Endothelial cell of umbilical vein (primary cell): Measurements from ENCODE around the gene CRYBG2. TPM values are rescaled to one million over a fixed set of nuclear protein-coding genes. Genes with fewer than 3 reads are reported as not detected.

ENCODE experiments used
- BruUV-seq: library from RNA; stranded (reverse); fragments of 400-500 nt; replicated peaks from 2 replicates; lab custom pipeline; 2021; lab: Mats Ljungman, UMichigan
- CTCF ChIA-PET: fragments of 300-600, 350-600 bp; sonication (Branson Sonifier 250); formaldehyde crosslinking; loops from one replicate; lab custom pipeline; 2021; ENCODE audit warnings: antibody characterized with exemption, inconsistent platforms; lab: Charles Lee
- POLR2A ChIA-PET: fragments of 300-600, 350-600 bp; sonication (Branson Sonifier 250); formaldehyde crosslinking; loops from one replicate; lab custom pipeline; 2021; ENCODE audit warnings: antibody characterized with exemption, inconsistent platforms; lab: Charles Lee
- DNase-seq: peaks from one replicate; pipeline ENCODE4 v3.0.0-alpha.2; 2011; ENCODE audit warnings: low read depth, low spot score
- FAIRE-seq: peaks from 2 replicates; lab custom pipeline; 2011; peaks lifted over from hg19 to GRCh38; lab: Jason Lieb, UNC
- H2AFZ ChIP-seq: 2 replicates; pipeline ENCODE4 v1.6.0; 2012; ENCODE audit warnings: low read depth, low read length, control low read depth, inconsistent platforms
- H3K27ac ChIP-seq: 2 replicates; pipeline ENCODE4 v1.5.1; 2011; ENCODE audit warnings: low read depth, mild to moderate bottlenecking, control low read depth, low read length, moderate library complexity; ENCODE audit not compliant: insufficient read depth
- H3K27me3 ChIP-seq, 2 experiments: 2 replicates each; pipeline versions ENCODE4 v1.6.0 to v1.6.1; 2011; ENCODE audit warnings: low read length in 2 of 2, mixed read lengths in 1 of 2; ENCODE audit not compliant: control insufficient read depth in 2 of 2, insufficient read depth in 2 of 2
- H3K36me3 ChIP-seq, 2 experiments: 2 replicates in 1 of 2; 3 replicates in 1 of 2; pipeline ENCODE4 v1.5.1; 2011; ENCODE audit warnings: low read length in 2 of 2, mild to moderate bottlenecking in 1 of 2, moderate library complexity in 1 of 2; ENCODE audit not compliant: control insufficient read depth in 2 of 2, insufficient read depth in 2 of 2; ENCODE audit errors: extremely low read depth in 1 of 2
- H3K4me1 ChIP-seq: 3 replicates; pipeline ENCODE4 v1.5.1; 2011; ENCODE audit warnings: mild to moderate bottlenecking, low read length; ENCODE audit not compliant: control insufficient read depth, insufficient read depth; ENCODE audit errors: extremely low read depth
- H3K4me2 ChIP-seq: 2 replicates; pipeline ENCODE4 v1.6.1; 2011; ENCODE audit warnings: low read length, control low read depth, mixed read lengths; ENCODE audit not compliant: insufficient read depth
- H3K4me3 ChIP-seq, 3 experiments: fragments of 200-600 bp in 1 of 3; sonication (generic), shearing (Covaris generic) in 1 of 3; replicated peaks in 1 of 3; 2 replicates each; pipeline ENCODE4 v1.5.1; 2011 to 2016; ENCODE audit warnings: control low read depth in 3 of 3, low read length in 3 of 3, mild to moderate bottlenecking in 2 of 3, inconsistent platforms in 1 of 3, low read depth in 1 of 3, moderate library complexity in 1 of 3; ENCODE audit not compliant: insufficient read depth in 1 of 3
- H3K79me2 ChIP-seq: 2 replicates; pipeline ENCODE4 v1.6.0; 2012; ENCODE audit warnings: low read length, inconsistent platforms; ENCODE audit not compliant: control insufficient read depth, insufficient read depth
- H3K9ac ChIP-seq: replicated peaks from 2 replicates; pipeline ENCODE3; 2011; ENCODE audit warnings: low read length, control low read depth; ENCODE audit not compliant: insufficient read depth; ENCODE audit errors: extremely low read depth
- H3K9me1 ChIP-seq: replicated peaks from 3 replicates; pipeline ENCODE4 v1.6.0; 2011; ENCODE audit warnings: mild to moderate bottlenecking, low read length; ENCODE audit not compliant: control insufficient read depth, insufficient read depth; ENCODE audit errors: extremely low read depth
- H3K9me3 ChIP-seq: replicated peaks from 2 replicates; pipeline ENCODE4 v1.5.1; 2012; ENCODE audit warnings: low read length, inconsistent platforms; ENCODE audit not compliant: control insufficient read depth, insufficient read depth
- H4K20me1 ChIP-seq: replicated peaks from 2 replicates; pipeline ENCODE3; 2011; ENCODE audit warnings: mild to moderate bottlenecking, low read length; ENCODE audit not compliant: control insufficient read depth, insufficient read depth; ENCODE audit errors: extremely low read depth
- EZH2 ChIP-seq: IDR thresholded peaks from 2 replicates; pipeline ENCODE4 v1.6.1; 2012; ENCODE audit warnings: borderline replicate concordance, low read depth, mild to moderate bottlenecking, moderate library complexity, low read length, inconsistent platforms; ENCODE audit not compliant: severe bottlenecking
- FOS ChIP-seq: IDR thresholded peaks from 2 replicates; pipeline ENCODE4 v1.6.1; 2011; ENCODE audit warnings: mild to moderate bottlenecking, low read length, moderate library complexity, borderline replicate concordance; ENCODE audit not compliant: insufficient read depth
- GATA2 ChIP-seq: IDR thresholded peaks from 2 replicates; pipeline ENCODE4 v1.7.0; 2011; ENCODE audit warnings: low read depth, mild to moderate bottlenecking, moderate library complexity, mixed read lengths, low read length; ENCODE audit not compliant: insufficient read length, insufficient read depth
- JUN ChIP-seq: IDR thresholded peaks from 2 replicates; pipeline ENCODE4 v1.6.1; 2011; ENCODE audit warnings: borderline replicate concordance, low read depth; ENCODE audit not compliant: insufficient read length, insufficient read depth
- MYC ChIP-seq: IDR thresholded peaks from one replicate; pipeline ENCODE4 v1.6.1; 2011; ENCODE audit warnings: mild to moderate bottlenecking, low read depth, low read length
- POLR2A ChIP-seq: IDR thresholded peaks from 2 replicates; pipeline ENCODE4 v1.6.1; 2012; ENCODE audit warnings: low read depth, mild to moderate bottlenecking, control low read depth, low read length
- POLR2AphosphoS5 ChIP-seq: IDR thresholded peaks from 2 replicates; pipeline ENCODE4 v1.6.1; 2012; ENCODE audit warnings: low read depth, mild to moderate bottlenecking, control low read depth, low read length, moderate library complexity; ENCODE audit not compliant: insufficient read depth
- dilution Hi-C: fragments of 300-500 bp; cut with MboI; formaldehyde crosslinking; loops from one replicate; pipeline ENCODE4 v1.15.0; 2019; ENCODE audit warnings: low sequenced_read_pairs; ENCODE audit not compliant: extremely low pct_ligation_motif_present
- intact Hi-C: fragments of 100-400 bp; cut with micrococcal nuclease; formaldehyde crosslinking; loops from one replicate; pipeline ENCODE4 v1.10.0; 2022
- polyA plus RNA-seq, 4 experiments: library from polyadenylated mRNA; depleted of rRNA in 3 of 4; stranded (reverse) in 3 of 4; unstranded in 1 of 4; fragments of >200 nt; gene quantifications; 2 replicates each; pipeline versions ENCODE4 v1.2.1 to v1.2.3, GENCODE V29; 2011 to 2012; ENCODE audit warnings: missing spikeins in 1 of 4
- total RNA-seq: library from RNA; stranded (reverse); gene quantifications from 2 replicates; pipeline ENCODE4 v1.2.3, GENCODE V29; 2021
- TF ChIP-seq, protein P1 (sequence below), 2 donors: IDR thresholded peaks; 1 replicate in 1 of 2; 2 replicates in 1 of 2; pipeline ENCODE4 v1.5.1; 2011; ENCODE audit warnings: low read length in 2 of 2, mild to moderate bottlenecking in 2 of 2, moderate library complexity in 2 of 2, control low read depth in 1 of 2, inconsistent platforms in 1 of 2, low read depth in 1 of 2; ENCODE audit not compliant: insufficient read depth in 1 of 2; ENCODE audit errors: extremely low read depth in 1 of 2
- TF ChIP-seq, protein P2 (sequence below): IDR thresholded peaks from 2 replicates; pipeline ENCODE4 v1.6.1; 2011; ENCODE audit not compliant: insufficient read depth, insufficient read length

Gene CRYBG2
- total and polyA plus RNA-seq, 2 donors (not counting 3 experiments of a cell fraction or from before 2014, with no cell fraction given): not detected

DNA sequence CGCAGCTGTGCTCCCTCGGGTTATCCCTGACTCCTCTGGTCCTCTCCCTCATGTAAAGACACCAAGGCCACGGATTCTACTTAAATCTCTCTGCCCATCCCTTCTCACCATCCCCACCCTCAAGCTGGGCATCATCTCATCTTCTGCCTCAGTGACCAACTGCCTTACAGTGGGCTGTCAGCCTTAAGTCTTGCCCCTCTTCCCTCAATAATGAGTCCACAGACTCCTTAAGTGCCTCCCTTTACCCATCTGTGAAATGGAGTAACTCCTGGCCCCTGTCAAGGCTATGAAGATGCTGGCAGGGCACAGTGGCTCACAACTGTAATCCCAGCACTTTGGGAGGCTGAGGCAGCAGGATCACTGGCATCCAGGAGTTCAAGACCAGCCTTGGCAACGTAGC lies 62.0 kb downstream of the CRYBG2 start:
- no TSS peak for BruUV-seq
- CTCF ChIA-PET: no interaction called here

More for the DNA sequence above, 62.0 kb downstream of the CRYBG2 start:
- H2AFZ ChIP-seq: no peak overlapping the region
- no peak overlapping the region for H3K9ac ChIP-seq
- H3K9me1 ChIP-seq: no peaks in the 10 kb centered on the region
- dilution Hi-C loops (no loop called here), intact Hi-C loops (no loop called here)
- FAIRE-seq (no peak), DNase-seq (no peak)
- no peaks in the 10 kb centered on the region for H3K27me3 ChIP-seq
- TF ChIP-seq MYC: no peak
- TF ChIP-seq POLR2A: no peak
- TF ChIP-seq POLR2AphosphoS5: no peak
- no peak for TF ChIP-seq EZH2
- TF ChIP-seq, protein P1, sequence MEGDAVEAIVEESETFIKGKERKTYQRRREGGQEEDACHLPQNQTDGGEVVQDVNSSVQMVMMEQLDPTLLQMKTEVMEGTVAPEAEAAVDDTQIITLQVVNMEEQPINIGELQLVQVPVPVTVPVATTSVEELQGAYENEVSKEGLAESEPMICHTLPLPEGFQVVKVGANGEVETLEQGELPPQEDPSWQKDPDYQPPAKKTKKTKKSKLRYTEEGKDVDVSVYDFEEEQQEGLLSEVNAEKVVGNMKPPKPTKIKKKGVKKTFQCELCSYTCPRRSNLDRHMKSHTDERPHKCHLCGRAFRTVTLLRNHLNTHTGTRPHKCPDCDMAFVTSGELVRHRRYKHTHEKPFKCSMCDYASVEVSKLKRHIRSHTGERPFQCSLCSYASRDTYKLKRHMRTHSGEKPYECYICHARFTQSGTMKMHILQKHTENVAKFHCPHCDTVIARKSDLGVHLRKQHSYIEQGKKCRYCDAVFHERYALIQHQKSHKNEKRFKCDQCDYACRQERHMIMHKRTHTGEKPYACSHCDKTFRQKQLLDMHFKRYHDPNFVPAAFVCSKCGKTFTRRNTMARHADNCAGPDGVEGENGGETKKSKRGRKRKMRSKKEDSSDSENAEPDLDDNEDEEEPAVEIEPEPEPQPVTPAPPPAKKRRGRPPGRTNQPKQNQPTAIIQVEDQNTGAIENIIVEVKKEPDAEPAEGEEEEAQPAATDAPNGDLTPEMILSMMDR (IDR thresholded peaks at IDR 0.05; ENCODE audit: extremely low read depth in 1 of 2, insufficient read depth in 1 of 2, low read depth in 1 of 2, low read length in 2 of 2): no peak
- no peak for TF ChIP-seq GATA2
- TF ChIP-seq JUN: no peak
- TF ChIP-seq, protein P2, sequence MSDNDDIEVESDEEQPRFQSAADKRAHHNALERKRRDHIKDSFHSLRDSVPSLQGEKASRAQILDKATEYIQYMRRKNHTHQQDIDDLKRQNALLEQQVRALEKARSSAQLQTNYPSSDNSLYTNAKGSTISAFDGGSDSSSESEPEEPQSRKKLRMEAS: no peak
- TF ChIP-seq FOS: no peak
- H3K36me3 ChIP-seq: no peaks in the 10 kb centered on the region
- no peak overlapping the region for H3K4me2 ChIP-seq
- POLR2A ChIA-PET: interaction anchor here (1.3 kb wide), 1 partner anchor 9 kb away, joined by 4 read pairs; no protein-coding TSS in a partner anchor
- H3K4me3 ChIP-seq: no peak overlapping the region
- no peaks in the 10 kb centered on the region for H4K20me1 ChIP-seq
- no peaks in the 10 kb centered on the region for H3K9me3 ChIP-seq
- H3K27ac ChIP-seq: no peak overlapping the region
- H3K79me2 ChIP-seq: no peaks in the 10 kb centered on the region
- H3K4me1 ChIP-seq: no peaks in the 10 kb centered on the region
